Activated naive CD4-positive, alpha-beta T cell treated with anti-CD3 and anti-CD28 coated beads for 36 hours (primary cell): ENCODE data around the gene IRGQ. TPM values are rescaled to one million over a fixed set of nuclear protein-coding genes. Genes with fewer than 3 reads are reported as not detected.
A peak's percentile ranks its signal among the peaks of the same experiment; 100 is the strongest.
"Not testable (repeated sequence)": the region's sequence is repeated elsewhere in the genome, so short reads cannot be mapped to it uniquely, and the experiment has no call there.

Experiments
- CTCF ChIA-PET: fragments of 350-600 bp; sonication (Branson Sonifier 250); formaldehyde crosslinking; loops from one replicate; lab custom pipeline; 2021; ENCODE audit warnings: antibody characterized with exemption; lab: Charles Lee
- DNase-seq: peaks from one replicate; pipeline ENCODE4 v3.0.0-alpha.2; 2020
- H3K27ac Mint-ChIP-seq: one replicate; pipeline ENCODE4 v1.8.0; 2021; ENCODE audit warnings: mild to moderate bottlenecking, mixed read lengths
- H3K27me3 Mint-ChIP-seq: one replicate; pipeline ENCODE4 v1.8.0; 2021; ENCODE audit warnings: low read depth, mixed read lengths
- H3K36me3 Mint-ChIP-seq: one replicate; pipeline ENCODE4 v1.8.0; 2021; ENCODE audit warnings: low read depth, mixed read lengths
- H3K4me1 Mint-ChIP-seq: one replicate; pipeline ENCODE4 v1.8.0; 2021; ENCODE audit warnings: low read depth, mixed read lengths
- H3K4me3 Mint-ChIP-seq: one replicate; pipeline ENCODE4 v1.8.0; 2021; ENCODE audit warnings: mild to moderate bottlenecking, moderate library complexity, mixed read lengths
- H3K9me3 Mint-ChIP-seq: one replicate; pipeline ENCODE4 v1.8.0; 2021; ENCODE audit warnings: mixed read lengths
- intact Hi-C: fragments of 100-400 bp; cut with micrococcal nuclease; formaldehyde crosslinking; loops from one replicate; pipeline ENCODE4 v1.15.1; 2023
- total RNA-seq, 2 experiments: library from RNA; stranded (reverse); gene quantifications; one replicate each; pipeline ENCODE4 v1.2.3, GENCODE V29; 2021

Gene IRGQ
- total RNA-seq, 2 experiments from 2014 or later: 17.2 to 18.7 TPM

GRCh38 chr19:43592800-43593350 is 3.1 kb downstream of the IRGQ start:
- peaks cover 27% of the 10 kb centered on the region for H3K4me1 Mint-ChIP-seq
- intact Hi-C loops: no loop called here
- H3K27ac Mint-ChIP-seq: no peak overlapping the region
- no peak overlapping the region for H3K4me3 Mint-ChIP-seq
- H3K36me3 Mint-ChIP-seq: peaks cover 18% of the 10 kb centered on the region
- no peaks in the 10 kb centered on the region for H3K27me3 Mint-ChIP-seq
- H3K9me3 Mint-ChIP-seq: no peaks in the 10 kb centered on the region
- no peak for DNase-seq
- CTCF ChIA-PET: interaction anchor here (3.3 to 5.8 kb wide), 2 partner anchors 38 to 146 kb away, joined by 22 to 95 read pairs; no protein-coding TSS in a partner anchor

GRCh38 chr19:43591904-43592772 is 3.8 kb downstream of the IRGQ start:
- H3K27ac Mint-ChIP-seq: no peak overlapping the region
- intact Hi-C loops: no loop called here
- H3K4me1 Mint-ChIP-seq: peaks cover 20% of the 10 kb centered on the region
- CTCF ChIA-PET: interaction anchor here (5.8 kb wide), 1 partner anchor 38 kb away, joined by 95 read pairs; no protein-coding TSS in a partner anchor
- no peaks in the 10 kb centered on the region for H3K27me3 Mint-ChIP-seq
- DNase-seq: no peak
- H3K9me3 Mint-ChIP-seq: no peaks in the 10 kb centered on the region
- H3K4me3 Mint-ChIP-seq: no peak overlapping the region
- H3K36me3 Mint-ChIP-seq: peaks cover 18% of the 10 kb centered on the region

DNA sequence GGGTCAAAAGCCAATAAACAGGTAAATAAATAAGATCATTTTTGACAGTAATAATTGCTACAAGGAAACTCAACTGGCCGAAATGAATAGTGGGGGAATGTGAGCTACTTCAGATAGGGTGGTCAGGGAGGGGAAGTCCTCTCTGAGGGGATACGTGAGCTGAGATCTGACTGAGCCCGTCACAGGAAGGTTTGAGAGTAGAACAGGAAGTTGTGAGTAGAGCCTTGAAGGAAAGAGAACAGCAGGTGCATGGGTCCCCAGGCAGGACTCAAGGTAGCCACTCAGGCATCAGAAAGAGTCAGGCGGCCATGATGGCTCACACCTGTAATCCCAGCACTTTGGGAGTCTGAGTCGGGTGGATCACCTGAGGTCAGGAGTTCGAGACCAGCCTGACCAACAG is 6.3 kb downstream of the IRGQ start:
- intact Hi-C loops: no loop called here
- H3K36me3 Mint-ChIP-seq: peaks cover 24% of the 10 kb centered on the region
- DNase-seq: no peak
- H3K9me3 Mint-ChIP-seq: no peaks in the 10 kb centered on the region
- H3K27me3 Mint-ChIP-seq: no peaks in the 10 kb centered on the region
- peak overlapping the region; percentile 54 for H3K27ac Mint-ChIP-seq
- H3K4me1 Mint-ChIP-seq: peaks cover 16% of the 10 kb centered on the region
- no peak overlapping the region for H3K4me3 Mint-ChIP-seq
- CTCF ChIA-PET: interaction anchor here (1.1 to 2.8 kb wide), 2 partner anchors 34 to 132 kb away, joined by 3 to 13 read pairs; no protein-coding TSS in a partner anchor

DNA sequence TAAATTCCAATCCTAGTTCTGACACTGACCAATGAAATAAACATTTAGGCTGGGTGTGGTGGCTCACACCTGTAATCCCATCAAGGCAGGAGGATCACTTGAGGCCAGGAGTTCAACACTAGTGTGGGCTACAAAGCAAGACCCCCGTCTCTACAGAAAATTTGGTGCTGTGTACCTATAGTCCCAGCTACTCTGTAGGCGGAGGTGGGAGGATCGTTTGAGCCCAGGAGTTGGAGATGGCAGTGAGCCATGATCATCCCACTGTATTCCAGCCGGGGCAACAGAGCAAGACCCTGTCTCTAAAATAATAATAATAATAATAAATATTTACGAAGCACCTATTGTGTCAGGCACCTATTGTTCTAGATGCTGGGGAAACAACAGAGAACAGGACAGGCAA is 6.7 kb downstream of the IRGQ start:
- Mint-ChIP-seq H3K9me3 (no peaks in the 10 kb centered on the region), H3K4me1 (peaks cover 15% of the 10 kb centered on the region), H3K36me3 (peaks cover 24% of the 10 kb centered on the region), H3K27me3 (no peaks in the 10 kb centered on the region), H3K4me3 (no peak overlapping the region), H3K27ac (peak overlapping the region; percentile 54)
- DNase-seq: no peak
- CTCF ChIA-PET: interaction anchor here (0.7 to 2.8 kb wide), 4 partner anchors 34 to 142 kb away, joined by 3 to 13 read pairs (median 5); no protein-coding TSS in a partner anchor
- intact Hi-C loops: no loop called here

GRCh38 chr19:43587029-43587428 is 8.9 kb downstream of the IRGQ start:
- CTCF ChIA-PET: not testable (repeated sequence)

DNA sequence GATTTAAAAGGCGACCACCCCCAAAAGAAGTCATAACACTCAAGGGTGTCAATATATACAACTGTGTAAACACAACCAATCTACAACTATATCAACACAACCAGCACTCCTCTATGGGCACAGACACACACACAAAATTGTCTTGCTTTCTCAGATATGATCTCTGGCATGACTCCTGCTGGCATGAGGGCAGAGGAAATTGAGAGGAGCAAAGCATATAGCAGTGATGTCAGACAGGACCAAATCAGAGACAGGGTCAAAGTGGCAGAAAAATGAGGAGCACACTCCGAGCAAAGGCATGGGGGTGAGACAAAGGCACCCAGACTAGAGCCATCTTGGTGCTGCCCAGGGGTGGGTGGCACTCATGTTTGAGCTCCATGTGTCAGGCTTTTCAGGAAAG is 9.6 kb downstream of the IRGQ start:
- no peak overlapping the region for H3K27ac Mint-ChIP-seq
- peaks cover 4% of the 10 kb centered on the region for H3K4me1 Mint-ChIP-seq
- CTCF ChIA-PET: no interaction called here
- peaks cover 15% of the 10 kb centered on the region for H3K36me3 Mint-ChIP-seq
- no peak overlapping the region for H3K4me3 Mint-ChIP-seq
- intact Hi-C loops: no loop called here
- no peaks in the 10 kb centered on the region for H3K27me3 Mint-ChIP-seq
- no peaks in the 10 kb centered on the region for H3K9me3 Mint-ChIP-seq
- no peak for DNase-seq

More at GRCh38 chr19:43587029-43587428, 8.9 kb downstream of the IRGQ start:
- H3K36me3 Mint-ChIP-seq: peaks cover 15% of the 10 kb centered on the region
- H3K9me3 Mint-ChIP-seq, DNase-seq, H3K4me1 Mint-ChIP-seq, H3K4me3 Mint-ChIP-seq, H3K27ac Mint-ChIP-seq, intact Hi-C loops, H3K27me3 Mint-ChIP-seq: not testable (repeated sequence)

DNA sequence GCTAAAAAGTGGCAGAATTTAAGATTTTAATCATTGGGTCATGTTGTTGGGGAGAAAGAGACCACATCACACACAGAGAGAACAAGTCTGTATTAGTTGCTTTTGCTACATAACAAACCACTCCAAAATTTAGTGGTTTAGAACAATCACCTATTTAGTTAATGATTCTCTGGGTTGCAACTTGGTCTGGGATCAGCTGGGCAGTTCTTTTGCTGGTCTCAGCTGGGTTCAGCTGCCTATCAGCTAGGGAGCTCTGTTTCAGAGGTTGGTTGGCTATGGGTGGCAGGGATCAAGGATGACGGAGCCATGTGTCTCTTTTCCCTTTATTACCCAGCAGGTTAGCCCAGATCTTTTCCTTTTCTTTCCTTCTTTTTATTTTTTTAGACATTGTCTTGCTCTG is 11.4 kb downstream of the IRGQ start:
- intact Hi-C loops: no loop called here
- H3K27ac Mint-ChIP-seq: no peak overlapping the region
- H3K4me3 Mint-ChIP-seq: no peak overlapping the region
- peaks cover 7% of the 10 kb centered on the region for H3K4me1 Mint-ChIP-seq
- H3K27me3 Mint-ChIP-seq: no peaks in the 10 kb centered on the region
- DNase-seq: no peak
- CTCF ChIA-PET: interaction anchor here (1.5 to 2.6 kb wide), 2 partner anchors 10 to 29 kb away, joined by 8 read pairs; no protein-coding TSS in a partner anchor
- H3K9me3 Mint-ChIP-seq: no peaks in the 10 kb centered on the region
- H3K36me3 Mint-ChIP-seq: peaks cover 6% of the 10 kb centered on the region

DNA sequence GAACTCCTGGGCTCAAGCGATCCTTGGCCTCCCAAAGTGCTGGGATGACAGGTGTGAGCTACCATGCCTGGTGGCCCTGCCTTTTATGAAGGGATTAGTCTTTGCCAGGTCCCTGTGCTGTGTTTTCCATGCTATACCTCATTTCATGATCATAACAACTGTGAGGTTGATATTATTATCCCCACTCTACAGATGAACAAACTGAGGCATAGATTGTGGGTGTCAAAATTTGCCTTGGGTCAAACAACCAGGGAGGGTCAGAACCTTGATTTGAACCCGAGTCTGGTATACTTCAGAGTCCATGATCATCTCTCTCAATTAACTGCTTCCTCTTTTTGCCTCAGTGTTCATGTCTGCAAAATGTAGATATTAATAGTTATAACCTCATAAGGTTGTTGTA is 13.4 kb downstream of the IRGQ start:
- DNase-seq: no peak

GRCh38 chr19:43581467-43581866 is 14.5 kb downstream of the IRGQ start:
- CTCF ChIA-PET: no interaction called here
- intact Hi-C loops: loop anchor here (2.0 kb wide), 1 partner anchor 19 kb away; no protein-coding TSS in a partner anchor
- peak overlapping the region; percentile 9 for H3K4me3 Mint-ChIP-seq

More for the DNA sequence above, 13.4 kb downstream of the IRGQ start:
- CTCF ChIA-PET: interaction anchor here (0.9 kb wide), 1 partner anchor 21 kb away, joined by 3 read pairs; no protein-coding TSS in a partner anchor
- no peaks in the 10 kb centered on the region for H3K27me3 Mint-ChIP-seq
- intact Hi-C loops: no loop called here
- H3K4me1 Mint-ChIP-seq: peaks cover 11% of the 10 kb centered on the region
- no peak overlapping the region for H3K4me3 Mint-ChIP-seq
- H3K27ac Mint-ChIP-seq: no peak overlapping the region
- no peaks in the 10 kb centered on the region for H3K9me3 Mint-ChIP-seq
- H3K36me3 Mint-ChIP-seq: peaks cover 6% of the 10 kb centered on the region

GRCh38 chr19:43578787-43579186 is 17.1 kb downstream of the IRGQ start:
- no peaks in the 10 kb centered on the region for H3K9me3 Mint-ChIP-seq
- no peak for DNase-seq
- H3K27ac Mint-ChIP-seq: no peak overlapping the region
- no peaks in the 10 kb centered on the region for H3K27me3 Mint-ChIP-seq
- intact Hi-C loops: no loop called here
- no peak overlapping the region for H3K4me3 Mint-ChIP-seq
- peaks cover 4% of the 10 kb centered on the region for H3K36me3 Mint-ChIP-seq
- H3K4me1 Mint-ChIP-seq: peaks cover 23% of the 10 kb centered on the region
- CTCF ChIA-PET: no interaction called here

More at GRCh38 chr19:43581467-43581866, 14.5 kb downstream of the IRGQ start:
- no peak for DNase-seq
- H3K27ac Mint-ChIP-seq: no peak overlapping the region
- H3K36me3 Mint-ChIP-seq: peaks cover 6% of the 10 kb centered on the region
- no peaks in the 10 kb centered on the region for H3K9me3 Mint-ChIP-seq
- peaks cover 12% of the 10 kb centered on the region for H3K4me1 Mint-ChIP-seq
- no peaks in the 10 kb centered on the region for H3K27me3 Mint-ChIP-seq

DNA sequence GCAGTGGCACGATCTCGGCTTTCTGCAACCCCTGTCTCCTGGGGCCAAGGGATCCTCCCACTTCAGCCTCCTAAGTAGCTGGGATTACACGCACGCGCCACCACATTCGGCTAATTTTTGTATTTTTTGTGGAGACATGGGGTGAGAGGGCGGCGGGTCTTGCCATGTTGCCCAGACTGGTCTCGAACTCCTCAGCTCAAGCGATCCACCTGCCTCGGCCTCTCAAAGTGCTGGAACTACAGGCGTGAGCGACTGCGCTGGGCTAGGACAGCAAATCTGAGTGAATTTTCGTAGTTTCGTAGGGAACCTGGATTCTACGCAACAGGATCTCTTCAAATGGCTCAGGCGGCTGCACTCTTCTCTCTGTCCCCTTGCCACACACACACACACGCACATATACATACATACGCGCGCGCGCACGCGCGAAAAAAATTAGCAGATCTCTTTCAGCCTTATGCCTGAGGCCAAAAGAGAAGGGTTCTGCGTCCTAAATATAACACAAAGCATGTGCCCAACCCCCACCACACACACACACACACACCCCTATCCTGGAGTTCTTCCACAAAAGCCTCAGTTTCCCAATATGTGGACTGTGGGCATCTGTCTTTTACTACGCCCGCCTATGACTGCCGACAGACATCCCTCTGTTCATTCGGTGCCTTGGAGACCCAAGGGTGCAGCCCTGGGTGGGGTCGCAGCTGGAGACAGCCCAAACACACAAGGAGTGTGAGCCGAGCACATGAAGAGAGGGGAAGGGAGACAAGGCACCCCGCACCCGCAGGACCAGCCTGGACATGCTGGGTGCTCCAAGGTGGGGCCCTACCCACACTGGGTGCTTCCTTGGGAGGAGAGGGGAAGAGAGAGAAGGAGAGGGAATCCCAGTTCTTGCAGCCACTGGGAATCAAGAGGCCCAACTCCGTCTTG is 19.7 kb downstream of the IRGQ start:
- CTCF ChIA-PET: interaction anchor here (0.5 to 3.1 kb wide), 2 partner anchors 18 to 48 kb away, joined by 5 to 29 read pairs; no protein-coding TSS in a partner anchor
- Mint-ChIP-seq H3K4me1 (peaks cover 33% of the 10 kb centered on the region), H3K27me3 (no peaks in the 10 kb centered on the region), H3K27ac (no peak overlapping the region), H3K36me3 (peaks cover 10% of the 10 kb centered on the region), H3K4me3 (peak overlapping the region; percentile 62), H3K9me3 (no peaks in the 10 kb centered on the region)
- intact Hi-C loops: loop anchor here (1.0 to 2.0 kb wide), 6 partner anchors 14 to 209 kb away; partner anchors contain the start of genes IRGQ, ZNF428, ZNF575 and ZNF576
- no peak for DNase-seq
